ENCODE results near the gene MAP2.

The MAP2 gene

DNA sequence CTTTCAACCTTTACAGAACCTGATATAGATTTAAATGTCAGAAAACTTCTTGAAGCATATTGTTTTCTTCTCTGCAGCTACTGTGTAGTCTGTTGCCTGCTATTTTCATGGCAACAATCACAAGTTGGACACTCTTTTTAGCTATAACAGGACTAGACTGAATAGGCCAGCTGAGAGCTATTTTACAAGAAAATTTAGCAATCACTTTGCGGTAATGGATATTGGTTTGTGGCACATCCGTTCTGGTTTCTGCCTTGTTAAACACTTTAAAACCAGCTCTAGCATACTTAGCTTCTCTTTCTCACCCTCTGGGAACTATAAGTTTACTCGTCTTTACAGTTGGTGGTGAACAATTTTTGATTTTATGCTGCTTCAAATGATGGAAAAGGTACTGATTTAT, 125.7 kb downstream of the MAP2 start:
- in situ Hi-C loops (cut with MboI; ENCODE audit: low sequenced_read_pairs): no loop called here
- Histone ChIP-seq H3K27me3 (ENCODE audit: low read depth) (no peaks in the 10 kb centered on the region), H3K36me3 (replicated peaks) (no peaks in the 10 kb centered on the region), H3K4me1 (no peaks in the 10 kb centered on the region), H3K4me3 (no peak overlapping the region), H3K9me3 (no peaks in the 10 kb centered on the region)
- DNase-seq (ENCODE audit: low spot score in 2 of 2): no peak

GRCh38 chr2:209553913-209554312, 130.1 kb downstream of the MAP2 start:
- in situ Hi-C loops (cut with MboI; ENCODE audit: low sequenced_read_pairs): loop anchor here (10.0 to 25.0 kb wide), 3 partner anchors 129 to 1167 kb away; partner anchors contain the start of gene MAP2
- DNase-seq (ENCODE audit: low spot score in 2 of 2): no peak
- Histone ChIP-seq H3K27me3 (ENCODE audit: low read depth) (no peaks in the 10 kb centered on the region), H3K9me3 (no peaks in the 10 kb centered on the region), H3K36me3 (replicated peaks) (no peaks in the 10 kb centered on the region), H3K4me3 (no peak overlapping the region), H3K4me1 (no peaks in the 10 kb centered on the region)

DNA sequence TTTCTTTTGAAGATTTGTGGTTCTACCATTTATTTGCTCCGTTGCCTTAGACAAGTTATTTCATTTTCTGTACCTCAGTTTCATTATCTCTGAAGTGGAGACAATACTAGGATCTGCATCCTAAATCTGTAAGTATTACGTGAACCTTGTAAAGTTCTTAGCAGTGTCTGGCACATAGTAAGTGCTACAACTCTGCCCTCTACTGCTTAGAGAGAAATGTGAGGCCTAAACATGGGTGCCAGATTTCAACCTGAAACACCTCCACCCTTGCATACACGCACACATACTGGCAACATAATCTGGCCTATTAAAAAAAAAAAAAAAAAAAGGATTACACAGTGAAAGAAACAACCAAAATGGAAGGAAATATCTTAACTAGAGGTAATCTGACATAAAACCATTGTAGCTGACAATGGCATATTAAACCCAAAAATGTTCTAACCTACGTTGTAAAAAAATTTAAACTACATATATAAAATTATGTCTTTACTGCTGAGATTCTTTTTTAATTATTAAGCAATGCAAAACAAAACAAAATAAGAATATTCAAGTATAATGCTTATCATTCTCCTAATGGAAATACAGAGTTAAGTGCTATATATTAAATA, 132.6 kb downstream of the MAP2 start:
- Histone ChIP-seq H3K9me3 (no peaks in the 10 kb centered on the region), H3K4me1 (no peaks in the 10 kb centered on the region), H3K36me3 (replicated peaks) (no peaks in the 10 kb centered on the region), H3K27me3 (ENCODE audit: low read depth) (no peaks in the 10 kb centered on the region), H3K4me3 (no peak overlapping the region)
- peak; percentile 22 to 66 for DNase-seq (ENCODE audit: low spot score in 2 of 2)
- in situ Hi-C loops (cut with MboI; ENCODE audit: low sequenced_read_pairs): loop anchor here (10.0 to 25.0 kb wide), 3 partner anchors 132 to 1169 kb away; partner anchors contain the start of gene MAP2

- DNase-seq (ENCODE audit: low spot score in 2 of 2): no peak
- in situ Hi-C loops (cut with MboI; ENCODE audit: low sequenced_read_pairs): loop anchor here (25.0 kb wide), 2 partner anchors 224 to 1174 kb away; no protein-coding TSS in a partner anchor
Observed at GRCh38 chr2:209560911-209561310, 137.1 kb downstream of the MAP2 start.

GRCh38 chr2:209563453-209563852, 139.6 kb downstream of the MAP2 start:
- in situ Hi-C loops (cut with MboI; ENCODE audit: low sequenced_read_pairs): loop anchor here (25.0 kb wide), 2 partner anchors 226 to 1176 kb away; no protein-coding TSS in a partner anchor
- Histone ChIP-seq H3K36me3 (replicated peaks) (no peaks in the 10 kb centered on the region), H3K4me1 (no peaks in the 10 kb centered on the region), H3K9me3 (no peaks in the 10 kb centered on the region), H3K27me3 (ENCODE audit: low read depth) (no peaks in the 10 kb centered on the region), H3K4me3 (no peak overlapping the region)
- DNase-seq (ENCODE audit: low spot score in 2 of 2): no peak

More at GRCh38 chr2:209560911-209561310, 137.1 kb downstream of the MAP2 start:
- no peak overlapping the region for H3K4me3 ChIP-seq
- H3K4me1 ChIP-seq: no peaks in the 10 kb centered on the region
- H3K36me3 ChIP-seq (replicated peaks): no peaks in the 10 kb centered on the region
- no peaks in the 10 kb centered on the region for H3K27me3 ChIP-seq (ENCODE audit: low read depth)
- no peaks in the 10 kb centered on the region for H3K9me3 ChIP-seq

- in situ Hi-C loops (cut with MboI; ENCODE audit: low sequenced_read_pairs): loop anchor here (25.0 kb wide), 2 partner anchors 228 to 1178 kb away; no protein-coding TSS in a partner anchor
- H3K27me3 ChIP-seq (ENCODE audit: low read depth): no peaks in the 10 kb centered on the region
- no peak for DNase-seq (ENCODE audit: low spot score in 2 of 2)
Observed at GRCh38 chr2:209564816-209565215, 141.0 kb downstream of the MAP2 start.

DNA sequence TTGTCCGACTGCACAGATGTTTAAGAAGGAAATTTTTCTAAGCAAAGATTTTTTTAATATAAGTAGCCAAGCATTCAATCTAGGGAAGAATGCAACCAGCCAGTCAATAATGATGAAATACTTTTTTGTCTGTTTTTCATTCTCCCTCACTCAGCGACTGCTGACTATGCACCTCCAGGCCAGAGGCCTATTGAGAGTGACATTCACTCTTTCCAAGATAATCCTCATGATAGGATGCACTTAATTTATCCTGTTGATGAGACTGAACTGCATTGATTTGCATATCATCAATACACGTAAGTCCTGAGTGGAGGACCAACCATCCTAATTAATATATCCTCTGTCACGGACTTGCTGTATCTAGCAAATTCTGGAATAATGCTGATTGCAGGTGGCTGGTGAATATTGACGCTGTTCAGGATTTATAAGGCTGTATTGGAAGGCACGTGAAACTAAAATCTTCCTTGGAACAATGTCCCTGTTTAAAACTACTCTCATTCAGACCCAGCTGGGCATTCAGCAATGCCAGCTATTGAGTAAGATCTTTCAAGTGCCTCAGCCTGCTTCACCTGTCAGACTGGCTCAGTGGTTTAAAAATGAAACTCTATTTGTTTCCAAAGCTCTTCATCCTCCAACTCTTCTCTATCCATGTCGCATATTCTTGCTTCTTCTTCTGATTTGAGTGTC, 142.2 kb downstream of the MAP2 start:
- Histone ChIP-seq H3K27me3 (ENCODE audit: low read depth) (no peaks in the 10 kb centered on the region), H3K36me3 (replicated peaks) (no peaks in the 10 kb centered on the region), H3K4me3 (no peak overlapping the region), H3K9me3 (no peaks in the 10 kb centered on the region), H3K4me1 (no peaks in the 10 kb centered on the region)
- no peak for DNase-seq (ENCODE audit: low spot score in 2 of 2)
- in situ Hi-C loops (cut with MboI; ENCODE audit: low sequenced_read_pairs): loop anchor here (25.0 kb wide), 2 partner anchors 229 to 1179 kb away; no protein-coding TSS in a partner anchor

More at GRCh38 chr2:209564816-209565215, 141.0 kb downstream of the MAP2 start:
- H3K4me3 ChIP-seq: no peak overlapping the region
- H3K36me3 ChIP-seq (replicated peaks): no peaks in the 10 kb centered on the region
- no peaks in the 10 kb centered on the region for H3K4me1 ChIP-seq
- no peaks in the 10 kb centered on the region for H3K9me3 ChIP-seq

- no peak overlapping the region for H3K4me3 ChIP-seq
- no peak for DNase-seq (ENCODE audit: low spot score in 2 of 2)
- H3K4me1 ChIP-seq: no peaks in the 10 kb centered on the region
- no peaks in the 10 kb centered on the region for H3K36me3 ChIP-seq (replicated peaks)
- no peaks in the 10 kb centered on the region for H3K9me3 ChIP-seq
- in situ Hi-C loops (cut with MboI; ENCODE audit: low sequenced_read_pairs): loop anchor here (25.0 kb wide), 2 partner anchors 233 to 1183 kb away; no protein-coding TSS in a partner anchor
- no peaks in the 10 kb centered on the region for H3K27me3 ChIP-seq (ENCODE audit: low read depth)
Observed at GRCh38 chr2:209570194-209570593, 146.3 kb downstream of the MAP2 start.

GRCh38 chr2:209574515-209574914, 150.7 kb downstream of the MAP2 start:
- Histone ChIP-seq H3K27me3 (ENCODE audit: low read depth) (no peaks in the 10 kb centered on the region), H3K4me1 (peaks cover 11% of the 10 kb centered on the region; the same call in 1 of the 2 replicates), H3K9me3 (no peaks in the 10 kb centered on the region), H3K4me3 (no peak overlapping the region), H3K36me3 (replicated peaks) (no peaks in the 10 kb centered on the region)
- in situ Hi-C loops (cut with MboI; ENCODE audit: low sequenced_read_pairs): loop anchor here (25.0 kb wide), 2 partner anchors 237 to 1187 kb away; no protein-coding TSS in a partner anchor
- DNase-seq (ENCODE audit: low spot score in 2 of 2): no peak

GRCh38 chr2:209577376-209578357, 153.8 kb downstream of the MAP2 start:
- no peaks in the 10 kb centered on the region for H3K36me3 ChIP-seq (replicated peaks)
- H3K4me3 ChIP-seq: no peak overlapping the region
- in situ Hi-C loops (cut with MboI; ENCODE audit: low sequenced_read_pairs): no loop called here
- H3K4me1 ChIP-seq: peaks cover 14% of the 10 kb centered on the region; the same call in 1 of the 2 replicates
- DNase-seq (ENCODE audit: low spot score in 2 of 2): peak in 1 of 2 experiments; percentile 23
- H3K9me3 ChIP-seq: no peaks in the 10 kb centered on the region
- no peaks in the 10 kb centered on the region for H3K27me3 ChIP-seq (ENCODE audit: low read depth)

GRCh38 chr2:209578394-209579001, 154.7 kb downstream of the MAP2 start:
- no peaks in the 10 kb centered on the region for H3K9me3 ChIP-seq
- H3K4me3 ChIP-seq: no peak overlapping the region
- peaks cover 14% of the 10 kb centered on the region; the same call in 1 of the 2 replicates for H3K4me1 ChIP-seq
- H3K36me3 ChIP-seq (replicated peaks): no peaks in the 10 kb centered on the region
- no peaks in the 10 kb centered on the region for H3K27me3 ChIP-seq (ENCODE audit: low read depth)
- in situ Hi-C loops (cut with MboI; ENCODE audit: low sequenced_read_pairs): no loop called here
- DNase-seq (ENCODE audit: low spot score in 2 of 2): peak; percentile 35 to 47

DNA sequence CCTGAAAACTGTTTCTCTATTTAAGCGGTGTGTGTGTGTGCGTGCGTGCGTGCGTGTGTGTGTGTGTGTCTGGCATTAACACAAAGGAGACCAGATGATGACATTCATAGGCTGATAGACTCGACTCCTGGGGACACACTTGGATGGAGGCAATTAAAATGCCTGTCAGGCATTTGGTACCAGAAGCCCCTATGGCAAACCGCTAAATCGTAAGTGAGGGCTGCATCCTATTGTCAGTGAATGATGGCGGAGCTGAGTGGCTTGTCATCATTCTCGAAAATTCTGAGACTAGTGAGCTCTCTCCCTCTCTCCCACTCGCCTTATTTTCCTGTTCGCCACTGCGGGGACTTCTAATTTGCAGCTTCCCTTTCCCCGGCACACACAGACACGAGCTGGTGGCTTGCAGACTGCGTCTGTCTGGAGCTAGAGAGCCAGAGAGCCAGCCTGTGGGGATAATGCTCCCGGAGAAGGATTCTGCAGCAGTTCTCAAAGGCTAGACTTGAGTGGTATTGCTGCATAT, 155.4 kb downstream of the MAP2 start:
- in situ Hi-C loops (cut with MboI; ENCODE audit: low sequenced_read_pairs): no loop called here
- peak overlapping the region; percentile 19 for H3K4me3 ChIP-seq
- H3K9me3 ChIP-seq: no peaks in the 10 kb centered on the region
- peaks cover 14% of the 10 kb centered on the region; the same call in 1 of the 2 replicates for H3K4me1 ChIP-seq
- DNase-seq (ENCODE audit: low spot score in 2 of 2): peak; percentile 21 to 51
- no peaks in the 10 kb centered on the region for H3K27me3 ChIP-seq (ENCODE audit: low read depth)
- H3K36me3 ChIP-seq (replicated peaks): no peaks in the 10 kb centered on the region

Measured in HAP-1 (cell line).